GM23338 (cell line): ENCODE results near the gene FAM227A. TPM values are rescaled to one million over a fixed set of nuclear protein-coding genes. Genes with fewer than 3 reads are reported as not detected.

Experiments used
- ATAC-seq: fragments of 200-7000 bp; cut with Tn5 transposase; 3 replicates; pipeline ENCODE4 v1.9.1; 2020
- DNase-seq: peaks from one replicate; pipeline ENCODE4 v3.0.0-alpha.2; 2015; ENCODE audit warnings: low spot score
- H2AFZ ChIP-seq: fragments of 200-600 bp; sonication (generic); 2 replicates; pipeline ENCODE4 v1.8.0; 2016; ENCODE audit warnings: antibody characterized with exemption, mild to moderate bottlenecking, moderate library complexity
- H3F3A ChIP-seq: fragments of 200-600 bp; sonication (generic); replicated peaks from 2 replicates; pipeline ENCODE4 v1.8.0; 2017; ENCODE audit warnings: antibody characterized with exemption, mixed run types, low read depth
- H3K27ac ChIP-seq: fragments of 200-600 bp; sonication (generic); 2 replicates; pipeline ENCODE4 v1.6.1; 2016; ENCODE audit warnings: low read depth
- H3K27me3 ChIP-seq: fragments of 200-600 bp; sonication (generic); 2 replicates; pipeline ENCODE4 v1.8.0; 2016; ENCODE audit warnings: mild to moderate bottlenecking, mixed run types, moderate library complexity; ENCODE audit not compliant: insufficient read depth
- H3K36me3 ChIP-seq: fragments of 200-600 bp; sonication (generic); 2 replicates; pipeline ENCODE4 v1.8.0; 2016; ENCODE audit warnings: mild to moderate bottlenecking; ENCODE audit not compliant: insufficient read depth
- H3K4me1 ChIP-seq: fragments of 200-600 bp; sonication (generic); 2 replicates; pipeline ENCODE4 v1.8.0; 2016; ENCODE audit warnings: mild to moderate bottlenecking, moderate library complexity; ENCODE audit not compliant: insufficient read depth
- H3K4me2 ChIP-seq: fragments of 200-600 bp; sonication (generic); 2 replicates; pipeline ENCODE4 v1.7.1; 2017; ENCODE audit warnings: mixed run types
- H3K4me3 ChIP-seq: fragments of 200-600 bp; sonication (generic); 2 replicates; pipeline ENCODE4 v1.6.1; 2016; ENCODE audit warnings: mixed run types
- H3K79me2 ChIP-seq: fragments of 200-600 bp; sonication (generic); replicated peaks from 2 replicates; pipeline ENCODE4 v1.8.0; 2017; ENCODE audit warnings: mild to moderate bottlenecking; ENCODE audit not compliant: insufficient read depth
- H3K9me2 ChIP-seq: fragments of 200-600 bp; sonication (generic); 2 replicates; pipeline ENCODE4 v1.8.0; 2017; ENCODE audit not compliant: insufficient read depth
- H4K20me1 ChIP-seq: fragments of 200-600 bp; sonication (generic); replicated peaks from 2 replicates; pipeline ENCODE4 v1.8.0; 2017; ENCODE audit warnings: mild to moderate bottlenecking; ENCODE audit not compliant: insufficient read depth
- H3K27ac Mint-ChIP-seq: 2 replicates; pipeline ENCODE4 v1.8.0; 2020; ENCODE audit warnings: inconsistent platforms, mild to moderate bottlenecking, moderate library complexity, mixed read lengths
- H3K27me3 Mint-ChIP-seq: 3 replicates; pipeline ENCODE4 v1.8.0; 2022; ENCODE audit warnings: low read depth, mild to moderate bottlenecking, moderate library complexity, mixed read lengths, inconsistent platforms; ENCODE audit not compliant: insufficient read depth, poor library complexity
- H3K36me3 Mint-ChIP-seq: 3 replicates; pipeline ENCODE4 v1.8.0; 2021; ENCODE audit warnings: low read depth, mild to moderate bottlenecking, inconsistent platforms, moderate library complexity, mixed read lengths
- H3K4me1 Mint-ChIP-seq: 3 replicates; pipeline ENCODE4 v1.8.0; 2020; ENCODE audit warnings: mild to moderate bottlenecking, inconsistent platforms, mixed read lengths
- H3K4me3 Mint-ChIP-seq: 3 replicates; pipeline ENCODE4 v1.8.0; 2021; ENCODE audit warnings: moderate library complexity, mild to moderate bottlenecking, inconsistent platforms, mixed read lengths
- H3K9me3 Mint-ChIP-seq: 3 replicates; pipeline ENCODE4 v1.8.0; 2020; ENCODE audit warnings: moderate library complexity, mild to moderate bottlenecking, inconsistent platforms, mixed read lengths
- ETS1 ChIP-seq: IDR thresholded peaks from 2 replicates; pipeline ENCODE4 v1.6.1; 2016; ENCODE audit warnings: antibody characterized with exemption
- EZH2 ChIP-seq: fragments of 200-600 bp; sonication (generic); IDR thresholded peaks from one replicate; pipeline ENCODE4 v1.8.0; 2017; ENCODE audit warnings: antibody characterized with exemption, mild to moderate bottlenecking, low read depth; ENCODE audit not compliant: unreplicated experiment
- EZH2phosphoT487 ChIP-seq: fragments of 200-600 bp; sonication (generic); IDR thresholded peaks from one replicate; pipeline ENCODE4 v1.8.1; 2018; ENCODE audit warnings: antibody characterized with exemption; ENCODE audit not compliant: unreplicated experiment
- JUNB ChIP-seq: IDR thresholded peaks from one replicate; pipeline ENCODE4 v1.6.1; 2016; ENCODE audit warnings: antibody characterized with exemption; ENCODE audit not compliant: unreplicated experiment
- NANOG ChIP-seq: IDR thresholded peaks from 2 replicates; pipeline ENCODE4 v1.6.1; 2016; ENCODE audit warnings: antibody characterized with exemption, borderline replicate concordance
- STAT1 ChIP-seq: IDR thresholded peaks from one replicate; pipeline ENCODE4 v1.6.1; 2016; ENCODE audit warnings: antibody characterized with exemption; ENCODE audit not compliant: unreplicated experiment
- ZNF331 ChIP-seq: fragments of 250-450 bp; sonication (Bioruptor Pico); IDR thresholded peaks from 2 replicates; pipeline ENCODE4 v1.5.0; 2020; ENCODE audit warnings: low read depth, mild to moderate bottlenecking, moderate library complexity
- polyA plus RNA-seq: library from polyadenylated mRNA; unstranded; fragments of >200 nt; fragmentation: Nextera tagmentation; extraction: Ambion mirVana; gene quantifications from 2 replicates; pipeline ENCODE4 v1.2.1, GENCODE V29; 2016
- total RNA-seq: library from RNA; depleted of rRNA; stranded (reverse); fragments of >200 nt; shearing (Covaris generic); gene quantifications from 2 replicates; pipeline ENCODE4 v1.2.3, GENCODE V29; 2014
- TF ChIP-seq, protein P1 (sequence below), 2 experiments: fragments of 200-600 bp in 1 of 2; sonication (generic) in 1 of 2; conservative IDR thresholded peaks; 2 replicates each; pipeline versions ENCODE4 v1.5.1 to v1.6.1; 2016 to 2017; ENCODE audit warnings: antibody characterized with exemption in 2 of 2, low read depth in 2 of 2, mild to moderate bottlenecking in 2 of 2, moderate library complexity in 1 of 2

FAM227A gene
- total and polyA plus RNA-seq, 2 experiments from 2014 or later, result 5.8 to 11.0 TPM

- Mint-ChIP-seq H3K36me3 (peaks cover 27% of the 10 kb centered on the region), H3K9me3 (peaks cover 6% of the 10 kb centered on the region; the same call in 1 of the 3 replicates)
Measured at GRCh38 chr22:38613588-38613987, 42.6 kb downstream of the FAM227A start.

DNA sequence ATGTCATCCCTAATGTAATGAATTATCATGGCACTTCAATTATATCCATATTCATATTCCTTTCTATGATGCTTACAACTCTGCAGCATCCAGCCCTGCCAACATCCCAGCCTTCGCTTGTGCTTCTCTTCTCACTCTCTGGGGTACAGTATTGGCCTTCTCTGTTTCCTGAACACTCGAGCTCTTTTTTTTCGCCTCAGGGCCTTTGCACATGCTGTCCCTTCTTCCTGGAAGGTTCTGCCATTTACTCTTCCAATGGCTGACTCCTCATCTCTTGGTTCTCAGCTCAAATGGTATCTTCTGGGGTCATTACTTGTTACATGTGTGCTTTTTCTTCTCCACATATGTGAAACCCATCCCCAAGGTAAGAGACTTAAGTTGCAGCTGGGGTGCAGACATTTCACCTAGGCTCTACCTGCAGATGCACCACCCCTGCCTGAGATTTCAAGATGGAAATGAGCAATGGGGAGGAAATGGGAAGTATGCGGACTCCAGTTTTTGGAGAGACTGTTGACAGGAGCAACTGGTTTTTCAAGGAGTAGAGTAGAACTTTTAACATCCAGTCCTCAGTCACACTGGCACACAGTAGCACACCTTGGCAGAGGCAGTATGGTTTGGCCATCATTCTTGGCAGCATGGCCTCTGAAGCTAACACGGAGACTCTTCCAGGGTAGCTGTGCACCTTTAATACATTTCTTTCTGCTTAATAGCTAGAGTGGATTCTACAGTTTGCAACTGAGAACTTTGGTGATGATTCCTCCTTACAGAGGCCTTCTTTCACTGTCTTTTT lies 43.8 kb downstream of the FAM227A start:
- peaks cover 1% of the 10 kb centered on the region; the same call in 1 of the 2 replicates for H3K36me3 ChIP-seq
- no peaks in the 10 kb centered on the region for H3K79me2 ChIP-seq
- no peaks in the 10 kb centered on the region for H4K20me1 ChIP-seq
- no peaks in the 10 kb centered on the region; the same call in 1 of the 2 replicates for H3F3A ChIP-seq
- no peak overlapping the region for H3K4me2 ChIP-seq
- Mint-ChIP-seq H3K4me1 (peaks cover 4% of the 10 kb centered on the region), H3K27ac (no peak overlapping the region), H3K27me3 (peaks cover 6% of the 10 kb centered on the region), H3K36me3 (peaks cover 15% of the 10 kb centered on the region), H3K9me3 (no peaks in the 10 kb centered on the region), H3K4me3 (no peak overlapping the region)
- H3K4me1 ChIP-seq, result no peaks in the 10 kb centered on the region
- ATAC-seq, result no peak
- no peaks in the 10 kb centered on the region for H3K27me3 ChIP-seq
- no peak for DNase-seq
- no peak overlapping the region for H3K27ac ChIP-seq
- no peak overlapping the region for H2AFZ ChIP-seq
- no peaks in the 10 kb centered on the region for H3K9me2 ChIP-seq
- H3K4me3 ChIP-seq, result no peak overlapping the region
- TF ChIP-seq JUNB, result no peak
- no peak for TF ChIP-seq STAT1
- TF ChIP-seq, protein P1, sequence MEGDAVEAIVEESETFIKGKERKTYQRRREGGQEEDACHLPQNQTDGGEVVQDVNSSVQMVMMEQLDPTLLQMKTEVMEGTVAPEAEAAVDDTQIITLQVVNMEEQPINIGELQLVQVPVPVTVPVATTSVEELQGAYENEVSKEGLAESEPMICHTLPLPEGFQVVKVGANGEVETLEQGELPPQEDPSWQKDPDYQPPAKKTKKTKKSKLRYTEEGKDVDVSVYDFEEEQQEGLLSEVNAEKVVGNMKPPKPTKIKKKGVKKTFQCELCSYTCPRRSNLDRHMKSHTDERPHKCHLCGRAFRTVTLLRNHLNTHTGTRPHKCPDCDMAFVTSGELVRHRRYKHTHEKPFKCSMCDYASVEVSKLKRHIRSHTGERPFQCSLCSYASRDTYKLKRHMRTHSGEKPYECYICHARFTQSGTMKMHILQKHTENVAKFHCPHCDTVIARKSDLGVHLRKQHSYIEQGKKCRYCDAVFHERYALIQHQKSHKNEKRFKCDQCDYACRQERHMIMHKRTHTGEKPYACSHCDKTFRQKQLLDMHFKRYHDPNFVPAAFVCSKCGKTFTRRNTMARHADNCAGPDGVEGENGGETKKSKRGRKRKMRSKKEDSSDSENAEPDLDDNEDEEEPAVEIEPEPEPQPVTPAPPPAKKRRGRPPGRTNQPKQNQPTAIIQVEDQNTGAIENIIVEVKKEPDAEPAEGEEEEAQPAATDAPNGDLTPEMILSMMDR (conservative IDR thresholded peaks at IDR 0.05; ENCODE audit: low read depth in 2 of 2), result no peak
- TF ChIP-seq NANOG, result no peak
- no peak for TF ChIP-seq ZNF331
- TF ChIP-seq ETS1, result no peak
- no peak for TF ChIP-seq EZH2phosphoT487

More at GRCh38 chr22:38613588-38613987, 42.6 kb downstream of the FAM227A start:
- Mint-ChIP-seq H3K27me3 (peaks cover 6% of the 10 kb centered on the region), H3K4me3 (no peak overlapping the region), H3K27ac (no peak overlapping the region), H3K4me1 (peaks cover 4% of the 10 kb centered on the region)
- H2AFZ ChIP-seq, result no peak overlapping the region
- no peak overlapping the region for H3K4me3 ChIP-seq
- TF ChIP-seq EZH2 (no peak), ZNF331 (no peak), ETS1 (no peak), EZH2phosphoT487 (no peak)
- no peaks in the 10 kb centered on the region for H4K20me1 ChIP-seq
- H3K27ac ChIP-seq, result no peak overlapping the region
- peaks cover 11% of the 10 kb centered on the region; the same call in 1 of the 2 replicates for H3K36me3 ChIP-seq
- no peaks in the 10 kb centered on the region for H3K79me2 ChIP-seq
- H3F3A ChIP-seq, result no peaks in the 10 kb centered on the region; the same call in 1 of the 2 replicates
- H3K4me2 ChIP-seq, result no peak overlapping the region
- ATAC-seq (no peak), DNase-seq (no peak)
- H3K4me1 ChIP-seq, result no peaks in the 10 kb centered on the region
- no peaks in the 10 kb centered on the region for H3K9me2 ChIP-seq
- H3K27me3 ChIP-seq, result no peaks in the 10 kb centered on the region
